Inferior parietal cortex (tissue), 1 donor: Measurements from ENCODE around the gene ECHS1.
"Not testable (repeated sequence)": the region's sequence is repeated elsewhere in the genome, so short reads cannot be mapped to it uniquely, and the experiment has no call there.

Experiments
- DNase-seq: peaks from one replicate; pipeline ENCODE4 v3.0.0-alpha.2; 2016; ENCODE audit errors: extremely low spot score

The ECHS1 gene

DNA sequence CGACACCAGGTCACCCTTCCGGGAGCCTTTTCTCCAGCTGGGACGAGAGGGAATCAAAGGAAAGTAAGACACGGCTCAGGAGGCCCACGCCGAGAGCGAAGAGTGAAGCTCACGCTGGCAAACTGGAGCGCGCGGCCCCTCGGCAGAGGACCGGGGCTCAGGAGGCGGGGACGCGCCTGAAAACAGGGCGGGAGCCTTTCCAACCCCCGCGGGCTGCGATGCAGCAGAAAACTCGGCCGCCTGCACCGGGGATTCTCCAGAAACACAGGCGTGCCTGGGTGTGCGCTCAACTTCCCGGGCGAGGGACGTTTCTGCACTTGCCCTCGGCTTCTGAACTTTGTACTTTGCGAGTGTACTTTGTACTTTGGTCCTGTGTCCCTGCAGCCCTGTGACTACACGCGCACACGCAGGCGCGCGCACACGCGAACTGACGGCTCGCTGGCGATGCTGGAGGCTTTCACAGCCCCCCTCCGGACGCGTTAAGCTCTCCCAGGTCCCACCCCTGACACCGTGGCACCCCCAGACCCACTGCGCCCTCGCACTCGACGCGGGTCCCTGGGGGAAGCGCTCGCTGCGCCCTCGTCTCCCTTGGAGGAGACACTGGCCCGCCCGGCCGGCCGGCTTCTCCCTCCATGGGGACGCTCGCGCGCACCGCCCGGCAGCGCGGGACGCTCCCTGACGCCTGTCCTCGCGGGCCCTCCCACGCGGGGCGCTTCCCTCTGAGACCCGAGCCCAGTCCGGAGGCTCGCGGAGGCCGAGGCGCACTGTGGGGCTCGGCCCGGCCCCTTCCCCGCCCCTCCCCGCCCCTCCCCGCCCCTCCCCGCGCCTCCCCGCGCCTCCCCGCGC is 5.3 kb upstream of the ECHS1 start:
- peak; percentile 64 for DNase-seq

- no peak for DNase-seq
Observed at GRCh38 chr10:133377818-133378250, 4.7 kb upstream of the ECHS1 start.

GRCh38 chr10:133377025-133377817 is 4.1 kb upstream of the ECHS1 start:
- DNase-seq, result no peak

DNA sequence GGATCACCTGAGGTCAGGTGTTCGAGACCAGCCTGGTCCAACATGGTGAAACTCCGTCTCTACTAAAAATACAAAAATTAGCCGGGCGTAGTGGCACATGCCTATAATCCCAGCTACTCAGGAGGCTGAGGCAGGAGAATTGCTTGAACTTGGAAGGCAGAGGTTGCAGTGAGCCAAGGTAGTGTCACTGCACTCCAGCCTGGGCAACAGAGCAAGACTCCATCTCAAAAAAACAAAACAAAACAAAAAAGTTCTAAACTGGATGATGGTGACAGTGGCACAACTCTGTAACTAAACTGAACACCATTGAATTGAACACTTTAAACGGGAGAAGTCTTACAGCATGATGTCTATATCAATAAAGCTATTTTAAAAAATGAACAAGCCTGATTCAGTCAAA is 3.0 kb upstream of the ECHS1 start:
- DNase-seq, result not testable (repeated sequence)

GRCh38 chr10:133375357-133376115 is 2.4 kb upstream of the ECHS1 start:
- DNase-seq, result no peak

DNA sequence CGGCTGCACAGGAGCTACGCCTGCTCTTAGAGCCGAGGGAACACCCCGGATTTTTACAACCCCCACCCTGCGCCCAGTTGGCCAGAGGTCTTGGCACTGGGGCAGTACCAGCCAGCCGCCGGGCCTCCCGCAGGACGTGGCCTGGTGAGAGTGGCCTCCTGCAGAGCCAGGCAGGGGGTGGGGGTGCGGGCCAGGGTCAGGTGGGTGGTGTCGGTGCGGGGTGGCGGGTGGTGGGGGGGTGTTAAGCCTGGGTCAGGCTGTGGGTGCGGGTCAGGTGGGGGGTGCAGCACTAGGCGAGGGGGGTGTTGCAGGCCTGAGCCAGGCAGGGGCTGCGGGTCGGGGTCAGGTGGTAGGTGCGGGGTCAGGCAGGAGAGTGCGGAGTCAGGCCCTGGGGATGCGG is 647 bp downstream of the ECHS1 start:
- no peak for DNase-seq

- no peak for DNase-seq
Observed at GRCh38 chr10:133370030-133370786, 2.9 kb downstream of the ECHS1 start.

GRCh38 chr10:133368153-133368552 is 5.0 kb downstream of the ECHS1 start:
- DNase-seq, result no peak

DNA sequence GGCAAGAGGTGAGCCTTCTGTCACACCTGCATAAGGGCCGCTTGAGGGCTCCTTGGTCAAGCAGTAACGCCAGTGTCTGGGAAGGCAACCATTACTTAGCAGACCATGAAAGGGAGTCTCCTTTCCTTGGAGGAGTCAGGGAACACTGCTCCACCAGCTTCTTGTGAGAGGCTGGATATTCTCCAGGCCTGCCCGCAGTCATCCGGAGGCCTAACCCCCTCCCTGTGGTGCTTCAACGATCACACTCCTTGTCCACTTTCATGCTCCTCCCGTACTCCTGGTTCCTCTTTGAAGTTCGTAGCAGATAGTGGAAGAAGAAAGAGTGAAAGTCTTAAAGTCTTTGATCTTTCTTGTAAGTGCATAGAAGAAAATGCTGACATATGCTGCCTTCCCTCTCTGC is 5.7 kb downstream of the ECHS1 start:
- not testable (repeated sequence) for DNase-seq

DNA sequence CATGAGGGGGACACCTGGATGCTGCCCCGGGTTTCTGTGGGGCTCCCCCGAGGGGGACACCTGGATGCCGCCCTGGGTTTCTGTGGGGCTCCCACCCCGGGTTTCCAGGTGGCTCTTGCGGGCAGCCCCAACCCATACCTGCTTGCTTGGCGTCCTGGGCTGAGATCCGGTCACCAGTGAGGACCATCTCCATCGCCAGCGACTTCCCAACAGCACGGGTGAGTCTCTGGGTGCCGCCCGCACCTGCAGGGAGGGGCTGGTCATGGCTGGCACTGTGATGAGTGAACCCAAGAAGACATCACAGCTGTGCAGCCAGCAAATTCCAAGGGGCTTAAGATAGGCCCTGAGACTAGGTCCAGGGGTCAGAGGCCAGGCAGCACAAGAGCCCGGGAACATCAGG is 6.4 kb downstream of the ECHS1 start:
- DNase-seq, result no peak

DNA sequence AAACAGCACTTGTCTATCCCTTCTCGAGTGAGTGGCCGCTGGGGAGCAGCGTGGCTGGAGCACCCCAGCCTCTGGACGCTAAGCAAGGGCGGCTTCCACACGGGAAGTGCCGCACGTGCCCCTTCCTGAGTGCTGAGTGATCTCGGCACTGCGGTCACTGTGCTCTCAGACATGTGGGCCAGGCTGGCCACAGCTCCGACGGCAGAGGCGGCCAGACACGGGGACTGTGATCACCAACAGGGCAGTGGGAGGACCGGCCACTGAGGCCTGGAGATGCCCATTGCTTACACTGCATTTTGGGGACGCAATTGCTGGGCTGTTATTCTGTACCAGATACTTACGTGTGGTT is 7.0 kb downstream of the ECHS1 start:
- no peak for DNase-seq

DNA sequence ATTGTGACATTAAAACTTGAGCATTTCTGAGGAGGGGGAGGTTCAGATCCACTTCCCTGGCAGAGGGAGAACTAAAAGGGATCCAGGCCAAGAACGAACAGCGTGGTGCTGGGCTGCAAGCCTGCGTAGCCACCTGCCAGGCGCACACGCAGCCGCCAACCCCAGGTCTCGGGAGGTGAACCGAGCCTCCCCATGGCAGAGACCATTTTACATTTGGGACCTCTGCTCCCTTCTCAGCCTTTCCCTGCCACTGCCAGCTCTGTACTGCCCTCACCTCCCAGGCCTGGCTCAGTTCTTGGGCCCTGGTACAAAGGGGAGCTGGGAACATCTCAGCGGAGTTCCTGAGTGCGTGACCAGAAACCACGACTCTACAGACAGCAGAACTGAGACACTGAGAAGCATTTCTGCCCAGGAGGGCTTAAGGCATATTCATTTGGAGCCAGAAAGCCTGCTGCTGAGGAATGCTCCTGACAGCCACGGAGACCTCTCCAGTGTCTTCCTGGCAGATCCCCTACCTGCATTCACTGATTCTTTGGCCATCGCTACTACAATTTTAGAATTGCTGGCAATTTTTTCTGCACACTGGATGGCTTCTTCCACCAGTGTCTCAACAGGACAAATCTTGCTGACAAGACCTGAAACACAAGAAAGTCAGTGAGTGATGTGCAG is 7.6 kb downstream of the ECHS1 start:
- no peak for DNase-seq

GRCh38 chr10:133364645-133365431 is 8.3 kb downstream of the ECHS1 start:
- no peak for DNase-seq

DNA sequence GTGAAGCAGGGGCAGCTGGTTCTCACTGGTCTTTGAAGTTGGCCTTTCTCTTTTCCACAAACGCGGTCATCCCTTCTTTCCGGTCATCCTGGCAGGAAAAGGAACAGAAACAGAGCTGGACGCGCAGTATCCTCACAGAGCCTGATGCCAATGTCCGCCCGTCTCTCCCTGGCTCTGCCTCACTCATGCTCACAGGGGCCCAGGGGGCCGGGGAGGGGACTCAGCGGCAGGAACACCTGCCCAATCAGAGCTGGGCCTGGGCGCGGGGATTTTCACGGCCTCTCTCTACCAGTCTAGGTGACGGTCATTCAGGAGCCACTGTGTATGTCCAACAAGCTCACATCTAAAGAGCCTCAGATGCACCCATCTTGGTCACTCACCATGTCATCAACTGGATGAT is 10.3 kb downstream of the ECHS1 start:
- no peak for DNase-seq

GRCh38 chr10:133361773-133362441 is 11.2 kb downstream of the ECHS1 start:
- no peak for DNase-seq

- no peak for DNase-seq
Observed at GRCh38 chr10:133361227-133361626, 11.9 kb downstream of the ECHS1 start.

- no peak for DNase-seq
Observed at GRCh38 chr10:133359972-133360610, 13.1 kb downstream of the ECHS1 start.

DNA sequence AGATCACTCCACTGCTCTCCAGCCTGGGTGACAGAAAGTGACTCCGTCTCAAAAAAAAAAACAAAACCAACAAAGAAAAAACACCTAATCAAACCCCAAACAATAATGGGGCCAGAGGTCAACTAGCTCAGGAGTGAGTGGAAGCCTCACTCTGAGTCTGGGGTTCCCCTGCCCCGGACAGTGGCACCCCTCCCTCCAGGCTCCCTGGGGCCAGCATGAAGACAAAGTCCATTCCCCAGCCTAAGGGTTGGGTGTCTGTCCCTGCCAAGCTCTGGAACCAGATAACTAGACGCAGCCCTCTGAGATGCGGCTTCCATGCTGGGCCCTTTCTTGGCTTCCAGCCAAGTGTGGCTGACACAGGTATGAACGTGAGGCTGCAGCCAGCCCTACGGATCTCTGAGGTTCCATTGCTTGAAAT is 13.6 kb downstream of the ECHS1 start:
- DNase-seq, result no peak

DNA sequence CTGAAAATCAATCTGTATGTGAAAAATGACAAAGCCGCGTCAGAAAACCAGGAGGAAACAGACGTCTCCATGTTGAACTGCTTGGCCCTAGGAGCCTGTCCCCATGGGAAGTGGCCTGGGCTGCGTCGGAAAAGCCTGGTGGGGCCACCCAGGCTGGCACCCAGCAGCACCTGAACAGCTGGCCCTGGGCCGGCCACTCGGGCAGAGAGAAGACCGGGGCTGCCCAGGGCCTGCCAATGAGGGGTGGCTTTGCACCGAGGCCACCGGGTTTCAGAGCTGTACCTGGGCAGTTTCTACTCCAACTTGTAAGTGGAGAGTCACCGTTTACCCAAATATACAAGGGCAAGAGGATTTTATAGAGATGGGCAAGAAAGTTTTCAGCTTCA is 14.2 kb downstream of the ECHS1 start:
- no peak for DNase-seq
